Esophagus squamous epithelium (tissue), 5 donors: ENCODE results near the gene ANKRD34C. TPM values are rescaled to one million over a fixed set of nuclear protein-coding genes. Genes with fewer than 3 reads are reported as not detected.

Experiments
- DNase-seq: peaks from one replicate; lab custom pipeline; 2025; lab: John Stamatoyannopoulos, UW
- H3K27ac ChIP-seq, 4 donors: fragments of 200-600 bp; sonication (generic); one replicate each; pipeline ENCODE4 v1.5.1; 2016 to 2019; ENCODE audit warnings: mild to moderate bottlenecking in 1 of 4
- H3K27me3 ChIP-seq, 4 donors: fragments of 200-600 bp; sonication (generic); 1 replicate in 3 of 4; 2 replicates in 1 of 4; pipeline versions ENCODE4 v1.5.1 to v1.6.0; 2017 to 2021; ENCODE audit warnings: antibody characterized with exemption in 1 of 4
- H3K36me3 ChIP-seq, 3 donors: fragments of 200-600 bp; sonication (generic); one replicate each; pipeline ENCODE4 v1.5.1; 2016 to 2019
- H3K4me1 ChIP-seq, 3 donors: fragments of 200-600 bp; sonication (generic); one replicate each; pipeline ENCODE4 v1.5.1; 2017 to 2019
- H3K4me3 ChIP-seq, 4 donors: fragments of 200-600 bp; sonication (generic); 1 replicate in 3 of 4; 2 replicates in 1 of 4; pipeline ENCODE4 v1.5.1; 2016 to 2019; ENCODE audit warnings: mild to moderate bottlenecking in 2 of 4, moderate library complexity in 1 of 4
- H3K9me3 ChIP-seq, 3 donors: fragments of 200-600 bp; sonication (generic); one replicate each; pipeline ENCODE4 v1.5.1; 2016 to 2019
- POLR2A ChIP-seq, 4 donors: fragments of 450-650 bp; IDR thresholded peaks; one replicate each; pipeline ENCODE4 v1.6.1; 2017; ENCODE audit warnings: antibody characterized with exemption in 4 of 4, mild to moderate bottlenecking in 4 of 4, moderate library complexity in 3 of 4
- WGBS, 2 donors: methylation state at CpG; one replicate each; pipeline ENCODE4 v1.1.5; 2018; 5-methylcytosine and 5-hydroxymethylcytosine counted together
- intact Hi-C: fragments of 100-400 bp; cut with DNase I; formaldehyde crosslinking; loops from one replicate; pipeline ENCODE4 v1.15.0; 2022
- total RNA-seq, 4 donors: library from RNA; depleted of rRNA; stranded (reverse); fragments of >200 nt; gene quantifications; one replicate each; pipeline ENCODE4 v1.1.0, GENCODE V29; 2016
- TF ChIP-seq, protein P1 (sequence below), 6 experiments: fragments of 450-650 bp in 4 of 6; fragments of 200-600 bp in 2 of 6; sonication (generic) in 2 of 6; IDR thresholded peaks; one replicate each; pipeline ENCODE4 v1.5.1; 2016 to 2019; ENCODE audit warnings: antibody characterized with exemption in 6 of 6, mild to moderate bottlenecking in 4 of 6, moderate library complexity in 4 of 6
- donor health status: DM: yes; HTN: yes; CAD: no.

Gene ANKRD34C
- total RNA-seq, 4 donors from 2014 or later, result not detected

DNA sequence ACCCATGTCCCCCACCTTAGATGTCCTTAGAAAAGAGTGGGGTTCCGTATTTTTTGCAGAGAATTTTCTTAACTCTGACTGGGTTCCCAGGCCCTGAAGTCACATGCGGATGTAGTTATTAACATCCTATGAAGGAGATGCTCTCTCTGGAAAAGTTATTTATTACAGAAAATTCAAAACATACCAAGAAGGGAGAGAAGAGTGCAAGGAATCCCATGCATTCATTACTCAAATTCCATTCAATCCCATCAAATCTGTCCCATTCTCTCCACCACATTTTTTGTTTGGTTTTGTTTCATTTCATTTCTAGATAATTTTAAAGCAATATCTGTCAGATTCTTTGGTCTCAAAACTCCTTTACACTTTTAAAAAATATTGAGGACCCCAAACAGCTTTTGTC lies 34.3 kb upstream of the ANKRD34C start:
- intact Hi-C loops, result no loop called here
- WGBS, 2 donors, result 83 to 87% methylated on average over 2 of the region's 2 CpGs

DNA sequence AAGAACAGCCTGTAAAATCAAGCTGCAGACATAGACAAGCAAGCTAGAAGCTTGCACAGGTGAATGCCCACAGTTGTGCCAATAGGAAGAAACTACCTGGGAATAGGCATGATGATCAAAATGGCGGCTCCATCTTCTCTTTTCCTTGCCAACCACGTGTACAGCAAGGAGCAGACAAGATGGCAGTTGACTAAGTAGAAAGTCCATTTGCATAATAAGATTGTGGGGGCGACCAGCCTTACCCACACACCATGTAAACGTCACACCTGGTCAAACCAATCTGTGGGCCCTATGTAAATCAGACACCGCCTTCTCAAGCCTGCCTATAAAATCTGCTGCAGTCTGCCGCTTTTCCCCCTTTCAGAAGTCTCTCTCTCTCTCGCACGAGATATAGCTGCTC lies 25.1 kb upstream of the ANKRD34C start:
- Histone ChIP-seq H3K9me3 (no peaks in the 10 kb centered on the region), H3K36me3 (no peaks in the 10 kb centered on the region), H3K4me3 (no peak overlapping the region), H3K27ac (no peak overlapping the region), H3K27me3 (peaks cover 0 to 23% (median 0%) of the 10 kb centered on the region in 4 donors), H3K4me1 (no peaks in the 10 kb centered on the region)
- intact Hi-C loops, result no loop called here
- no peak for DNase-seq
- no peak for TF ChIP-seq POLR2A (IDR thresholded peaks at IDR 0.05)
- TF ChIP-seq, protein P1, sequence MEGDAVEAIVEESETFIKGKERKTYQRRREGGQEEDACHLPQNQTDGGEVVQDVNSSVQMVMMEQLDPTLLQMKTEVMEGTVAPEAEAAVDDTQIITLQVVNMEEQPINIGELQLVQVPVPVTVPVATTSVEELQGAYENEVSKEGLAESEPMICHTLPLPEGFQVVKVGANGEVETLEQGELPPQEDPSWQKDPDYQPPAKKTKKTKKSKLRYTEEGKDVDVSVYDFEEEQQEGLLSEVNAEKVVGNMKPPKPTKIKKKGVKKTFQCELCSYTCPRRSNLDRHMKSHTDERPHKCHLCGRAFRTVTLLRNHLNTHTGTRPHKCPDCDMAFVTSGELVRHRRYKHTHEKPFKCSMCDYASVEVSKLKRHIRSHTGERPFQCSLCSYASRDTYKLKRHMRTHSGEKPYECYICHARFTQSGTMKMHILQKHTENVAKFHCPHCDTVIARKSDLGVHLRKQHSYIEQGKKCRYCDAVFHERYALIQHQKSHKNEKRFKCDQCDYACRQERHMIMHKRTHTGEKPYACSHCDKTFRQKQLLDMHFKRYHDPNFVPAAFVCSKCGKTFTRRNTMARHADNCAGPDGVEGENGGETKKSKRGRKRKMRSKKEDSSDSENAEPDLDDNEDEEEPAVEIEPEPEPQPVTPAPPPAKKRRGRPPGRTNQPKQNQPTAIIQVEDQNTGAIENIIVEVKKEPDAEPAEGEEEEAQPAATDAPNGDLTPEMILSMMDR (IDR thresholded peaks at IDR 0.05), result no peak
- 73 to 77% methylated on average over 8 of the region's 8 CpGs for WGBS, 2 donors

More for the DNA sequence above, 34.3 kb upstream of the ANKRD34C start:
- Histone ChIP-seq H3K4me1 (no peaks in the 10 kb centered on the region), H3K36me3 (no peaks in the 10 kb centered on the region), H3K27ac (no peak overlapping the region), H3K9me3 (no peaks in the 10 kb centered on the region), H3K4me3 (no peak overlapping the region), H3K27me3 (no peaks in the 10 kb centered on the region)
- no peak for DNase-seq
- no peak for TF ChIP-seq POLR2A (IDR thresholded peaks at IDR 0.05)
- TF ChIP-seq, protein P1 (IDR thresholded peaks at IDR 0.05), result no peak

DNA sequence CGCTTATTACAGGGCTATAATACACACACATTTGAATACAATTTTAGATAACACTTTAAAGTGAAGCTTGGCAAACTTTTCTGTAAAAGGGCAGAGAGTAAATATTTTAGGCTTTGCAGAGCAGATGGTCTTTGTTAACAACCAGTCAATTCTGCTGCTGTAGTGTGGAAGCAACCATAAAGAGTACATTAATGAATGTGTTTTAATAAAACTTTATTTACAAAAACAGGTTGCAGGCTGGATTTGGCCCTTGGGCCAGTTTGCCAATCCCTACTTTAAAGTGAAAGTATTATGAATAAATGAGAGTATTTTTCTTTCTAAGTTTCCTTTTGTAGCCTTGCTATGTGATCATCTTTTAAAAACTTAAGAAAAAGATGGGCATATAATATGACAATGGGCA lies 20.7 kb upstream of the ANKRD34C start:
- peaks cover 0 to 14% (median 0%) of the 10 kb centered on the region in 4 donors for H3K27me3 ChIP-seq
- 80 to 84% methylated on average over 1 of the region's 1 CpG for WGBS, 2 donors
- H3K4me1 ChIP-seq, result no peaks in the 10 kb centered on the region
- H3K36me3 ChIP-seq, result no peaks in the 10 kb centered on the region
- no peaks in the 10 kb centered on the region for H3K9me3 ChIP-seq
- H3K4me3 ChIP-seq, result no peak overlapping the region
- H3K27ac ChIP-seq, result no peak overlapping the region
- TF ChIP-seq POLR2A (IDR thresholded peaks at IDR 0.05), result no peak
- TF ChIP-seq, protein P1 (IDR thresholded peaks at IDR 0.05), result no peak
- DNase-seq, result no peak
- intact Hi-C loops, result no loop called here

DNA sequence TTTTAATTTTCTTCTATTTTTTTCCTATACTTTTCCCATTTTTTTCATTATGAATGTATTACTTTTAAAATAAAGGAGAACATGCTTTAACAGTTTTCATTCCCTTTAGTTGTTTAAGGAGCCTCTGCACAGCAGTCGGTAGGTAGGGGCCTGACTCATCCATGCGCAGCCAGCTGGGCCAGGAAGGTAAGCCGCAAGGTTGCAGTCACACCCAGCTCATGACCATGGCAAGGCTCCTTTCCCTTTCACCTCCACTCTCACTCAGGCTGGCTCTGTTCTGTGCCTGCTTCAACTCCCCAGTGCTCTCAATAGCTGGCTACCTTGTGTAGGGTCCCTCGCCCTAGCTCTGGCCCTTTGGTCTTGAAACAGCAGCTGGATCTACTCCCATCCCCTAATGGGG lies 17.4 kb upstream of the ANKRD34C start:
- WGBS, 2 donors, result 50 to 75% methylated on average over 4 of the region's 4 CpGs

DNA sequence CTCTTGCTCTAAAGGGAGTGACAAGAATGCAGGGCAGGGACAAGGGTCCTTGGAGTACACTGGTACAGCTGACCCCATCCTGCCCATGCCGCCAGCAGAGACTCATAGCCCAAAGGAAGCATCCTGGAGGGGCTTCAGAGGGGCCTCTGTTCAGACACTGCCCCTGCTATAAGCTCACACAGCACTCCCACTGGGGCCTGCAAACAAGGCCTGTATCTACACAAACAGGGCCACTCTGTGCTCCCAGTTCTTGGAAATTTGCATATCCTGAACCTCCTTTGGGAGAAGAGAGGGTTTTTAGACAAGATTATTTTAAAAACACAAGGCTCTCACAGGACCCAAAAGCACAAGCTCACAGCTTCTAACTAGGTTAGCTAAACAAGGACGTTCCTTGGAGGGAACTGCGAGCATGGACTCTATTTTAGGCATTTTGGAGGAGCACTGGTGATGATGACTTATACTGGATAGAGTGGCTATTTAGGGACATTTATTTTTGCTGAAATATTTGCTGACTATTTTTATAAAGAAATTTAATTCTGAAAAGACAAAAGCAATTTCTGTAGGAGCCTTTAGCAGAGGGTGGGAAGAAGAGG lies 16.4 kb upstream of the ANKRD34C start:
- Histone ChIP-seq H3K36me3 (no peaks in the 10 kb centered on the region), H3K4me3 (no peak overlapping the region), H3K27me3 (peaks cover 0 to 22% (median 0%) of the 10 kb centered on the region in 4 donors), H3K4me1 (no peaks in the 10 kb centered on the region), H3K9me3 (no peaks in the 10 kb centered on the region), H3K27ac (no peak overlapping the region)
- WGBS, 2 donors, result 63 to 75% methylated on average over 2 to 3 of the region's 3 CpGs
- TF ChIP-seq, protein P1 (IDR thresholded peaks at IDR 0.05), result no peak
- TF ChIP-seq POLR2A (IDR thresholded peaks at IDR 0.05), result no peak
- DNase-seq, result no peak
- intact Hi-C loops, result no loop called here

More for the DNA sequence above, 17.4 kb upstream of the ANKRD34C start:
- Histone ChIP-seq H3K4me3 (no peak overlapping the region), H3K36me3 (no peaks in the 10 kb centered on the region), H3K9me3 (no peaks in the 10 kb centered on the region), H3K27me3 (peaks cover 0 to 27% (median 0%) of the 10 kb centered on the region in 4 donors), H3K4me1 (no peaks in the 10 kb centered on the region), H3K27ac (no peak overlapping the region)
- no peak for DNase-seq
- TF ChIP-seq, protein P1 (IDR thresholded peaks at IDR 0.05), result no peak
- intact Hi-C loops, result no loop called here
